Central memory CD4-positive, alpha-beta T cell (primary cell): ENCODE data around the gene ATP9B.
"Not testable (repeated sequence)": the region's sequence is repeated elsewhere in the genome, so short reads cannot be mapped to it uniquely, and the experiment has no call there.

Experiments used
- DNase-seq: peaks from one replicate; pipeline ENCODE4 v3.0.0; 2022

The ATP9B gene

DNA sequence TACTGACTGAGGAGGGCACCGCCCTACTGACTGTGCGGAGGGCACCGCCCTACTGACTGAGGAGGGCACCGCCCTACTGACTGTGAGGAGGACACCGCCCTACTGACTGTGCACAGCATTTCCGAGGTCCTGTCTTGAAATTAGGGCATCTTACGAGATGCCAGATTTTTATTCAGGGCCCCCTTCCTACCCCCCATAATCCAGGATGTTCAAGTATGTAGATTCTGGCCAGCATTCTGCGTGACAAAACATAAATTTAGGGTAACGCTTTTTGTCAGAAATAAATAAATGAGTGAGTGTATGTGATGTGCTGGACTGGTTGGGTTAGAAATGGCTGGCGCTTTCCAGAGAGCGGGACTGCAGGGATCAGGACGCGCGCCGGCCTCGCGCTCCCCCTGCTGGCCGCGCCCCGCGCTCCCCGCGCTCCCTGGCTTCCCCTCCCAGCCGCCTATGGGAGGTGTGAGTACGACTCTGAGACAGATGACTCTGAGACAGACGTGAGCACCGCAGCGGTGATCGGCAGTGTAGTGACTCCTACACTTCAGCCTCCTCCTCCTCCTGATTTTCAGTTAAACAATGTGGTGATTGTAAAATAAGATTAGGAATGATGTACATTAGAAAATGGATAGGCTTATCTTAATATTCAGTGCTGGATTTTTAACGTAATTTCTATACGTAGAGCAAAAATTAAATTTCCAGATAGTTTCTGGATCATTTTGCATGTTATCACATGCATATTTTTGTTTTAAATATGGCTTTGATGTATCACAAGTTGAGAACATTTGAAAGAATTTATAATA, 177.3 kb downstream of the ATP9B start:
- peak; percentile 73 for DNase-seq

DNA sequence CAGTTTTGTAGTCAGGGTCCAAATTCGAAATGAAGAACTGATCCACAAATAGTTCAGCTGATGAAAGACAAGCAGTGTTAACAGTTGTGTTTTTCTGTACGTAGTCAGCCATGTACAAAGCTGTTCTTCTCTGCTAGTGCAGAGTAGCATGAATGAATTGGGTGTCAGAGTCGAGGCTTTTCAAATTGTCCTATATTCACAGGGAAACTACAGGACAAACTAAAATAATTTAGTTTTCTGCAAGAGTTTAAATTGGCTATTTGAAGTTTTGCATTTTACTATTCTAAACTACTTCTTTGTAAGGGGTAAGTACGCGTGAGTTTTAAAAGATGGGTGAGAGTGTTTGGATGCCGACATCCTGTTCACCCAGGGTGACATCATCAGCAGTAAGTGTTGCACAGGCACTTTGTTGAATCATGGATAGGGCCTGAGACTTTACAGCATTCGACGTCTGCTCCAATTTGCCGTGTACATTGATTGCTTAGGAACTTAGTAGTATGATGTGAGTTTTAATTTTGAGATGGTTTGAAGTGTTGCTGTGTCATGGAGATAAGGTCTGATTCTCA, 179.4 kb downstream of the ATP9B start:
- no peak for DNase-seq

DNA sequence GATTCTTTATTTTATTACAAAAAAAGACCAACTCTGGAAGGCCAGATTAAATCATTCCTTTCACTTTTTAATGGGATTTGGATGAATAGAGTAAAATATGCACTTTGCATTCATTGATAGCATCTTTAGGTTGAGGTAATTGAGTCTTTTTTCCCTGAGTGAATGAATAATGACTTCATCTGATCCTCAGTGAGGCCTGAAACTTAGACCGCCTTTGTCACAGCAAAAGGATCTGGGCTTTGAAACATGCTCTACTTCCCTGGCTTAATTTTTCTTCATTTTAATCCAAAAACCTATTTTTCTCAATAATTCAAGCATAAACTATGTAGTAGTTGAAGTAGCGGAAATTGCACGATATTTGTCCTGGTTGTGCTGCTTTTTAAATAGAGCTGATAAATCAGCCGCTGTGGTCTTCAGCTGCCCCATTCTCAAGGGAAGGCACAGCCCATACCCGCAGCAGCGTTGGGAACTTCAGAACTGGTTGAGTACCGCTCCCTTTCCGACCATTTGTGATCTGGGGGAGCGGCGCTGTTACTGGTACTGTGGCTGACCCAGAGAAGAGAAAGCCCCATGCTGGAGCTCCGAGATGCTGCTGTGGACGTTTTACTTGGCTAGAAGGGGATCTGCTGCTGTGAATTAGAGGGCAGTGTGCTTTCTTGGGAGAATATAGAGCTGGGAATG, 181.2 kb downstream of the ATP9B start:
- DNase-seq = no peak

DNA sequence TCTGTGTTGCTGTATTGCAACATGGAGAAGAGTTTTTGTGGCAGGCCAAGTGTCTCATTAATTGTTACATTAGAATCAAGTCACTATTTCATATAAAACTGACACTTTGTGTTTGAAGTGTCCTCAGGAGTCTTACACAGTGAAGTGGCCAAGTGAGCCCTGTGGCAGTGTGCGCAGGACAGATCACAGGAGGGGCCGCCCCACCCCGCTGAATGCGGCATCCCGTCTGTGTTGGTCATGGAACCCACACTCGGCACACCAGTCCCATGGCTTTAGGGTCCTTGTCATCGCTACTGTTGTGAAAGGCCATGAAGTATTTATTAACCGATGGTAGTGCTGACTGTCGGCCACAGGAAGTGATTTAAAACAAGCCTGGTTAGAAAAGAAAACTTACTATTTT, 181.8 kb downstream of the ATP9B start:
- no peak for DNase-seq

DNA sequence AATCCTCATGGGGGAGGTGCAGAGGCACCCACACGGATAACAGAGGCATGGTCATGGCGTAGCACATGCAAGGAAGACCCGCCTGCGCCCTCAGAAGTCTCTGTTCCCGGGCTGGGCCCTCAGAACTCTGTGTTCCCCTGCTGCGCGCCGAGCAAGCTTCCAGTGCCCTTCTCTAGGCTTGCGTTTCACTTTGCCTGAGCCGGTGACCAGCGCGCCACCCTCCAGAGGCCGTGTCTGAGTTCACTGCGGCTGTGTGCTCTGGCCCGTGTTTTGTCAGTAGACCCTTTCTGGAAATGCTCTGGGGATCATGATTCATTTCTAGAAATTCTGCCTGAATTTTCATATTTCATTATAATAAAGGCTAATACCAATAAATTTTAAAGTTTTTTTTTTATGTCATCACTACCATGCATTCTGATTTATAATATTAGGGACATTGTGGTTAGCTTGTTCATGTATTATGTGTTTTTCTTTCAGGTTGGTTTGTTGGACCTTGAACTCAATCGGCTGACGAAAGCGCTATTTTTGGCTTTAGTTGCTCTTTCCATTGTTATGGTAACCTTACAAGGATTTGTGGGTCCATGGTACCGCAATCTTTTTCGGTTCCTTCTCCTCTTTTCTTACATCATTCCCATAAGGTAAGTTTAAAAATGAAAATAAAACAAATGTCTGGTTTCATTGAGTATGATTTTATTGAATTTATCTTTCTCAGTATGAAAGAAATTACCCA, 183.9 kb downstream of the ATP9B start:
- DNase-seq = no peak

DNA sequence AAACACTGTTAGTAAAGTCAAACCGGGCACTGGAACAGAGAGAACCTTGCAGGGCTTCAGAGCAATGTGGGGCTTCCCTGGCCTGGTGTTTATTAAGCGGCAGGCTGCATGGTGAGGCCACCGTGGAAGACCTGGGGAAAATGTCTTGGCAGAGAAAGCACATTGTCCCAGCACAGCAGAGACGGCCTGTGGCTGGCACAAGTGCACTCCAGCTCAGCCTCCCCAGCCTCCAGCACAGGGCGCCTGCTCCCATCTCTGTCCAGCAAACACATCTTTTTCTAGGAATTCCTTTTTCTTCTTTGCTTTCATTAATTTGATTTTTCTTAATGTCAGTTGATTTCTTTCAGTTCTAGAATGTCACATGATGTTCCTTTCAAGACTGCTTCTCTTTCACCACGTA, 188.3 kb downstream of the ATP9B start:
- DNase-seq = no peak

DNA sequence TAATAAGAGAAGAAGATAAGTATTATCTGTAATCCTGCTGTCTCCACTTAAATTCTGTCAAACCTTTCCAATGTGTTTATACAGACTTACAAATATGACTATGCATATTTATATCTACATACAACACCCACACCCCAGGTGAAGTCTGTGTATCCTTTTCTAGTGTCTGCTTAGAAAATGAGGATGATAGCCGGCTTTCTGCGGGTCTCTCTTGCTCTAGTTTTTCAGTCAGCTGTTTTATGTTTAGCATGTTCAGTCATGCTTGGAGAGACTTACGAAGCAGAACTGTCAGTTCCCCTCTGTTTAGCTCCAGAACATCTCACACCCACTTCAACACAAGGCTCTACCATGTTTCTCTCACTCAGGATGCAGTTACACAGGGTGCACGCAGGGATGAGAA, 189.3 kb downstream of the ATP9B start:
- no peak for DNase-seq

DNA sequence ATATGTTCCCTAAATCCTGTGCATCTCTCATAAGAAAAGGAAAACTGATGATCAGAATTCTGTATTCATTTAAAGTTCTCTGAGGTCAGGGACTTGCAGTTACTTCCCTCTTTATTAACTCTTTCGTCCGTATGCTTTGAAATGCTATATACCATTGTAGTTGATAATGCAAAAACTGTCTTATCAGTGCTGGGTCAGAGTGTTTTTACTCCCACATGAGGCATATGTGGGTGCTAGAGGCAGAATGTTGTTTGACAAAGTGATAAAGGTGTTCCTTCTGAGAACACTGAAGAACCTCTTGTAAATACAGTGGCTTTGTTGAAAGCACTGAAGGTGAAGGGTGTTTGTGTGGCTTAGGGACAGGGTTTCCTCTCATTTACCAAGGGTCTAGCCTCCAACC, 190.0 kb downstream of the ATP9B start:
- DNase-seq = no peak

DNA sequence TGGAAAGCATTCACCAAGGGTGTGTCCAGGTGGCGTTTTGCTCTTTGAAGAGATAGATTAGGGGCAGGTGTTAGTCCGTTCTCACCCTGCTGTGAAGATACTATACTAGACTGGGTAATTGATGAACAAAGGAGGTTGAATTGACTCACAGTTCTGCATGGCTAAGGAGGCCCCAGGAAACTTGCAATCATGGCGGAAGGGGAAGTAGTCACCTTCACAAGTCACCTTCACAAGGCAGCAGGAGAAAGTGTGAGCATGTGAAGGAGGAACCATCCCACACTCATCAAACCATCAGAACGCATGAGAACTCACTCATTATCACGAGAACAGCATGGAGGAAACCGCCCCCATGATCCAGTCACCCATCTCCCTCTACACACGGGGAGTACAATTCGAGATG, 190.8 kb downstream of the ATP9B start:
- no peak for DNase-seq

DNA sequence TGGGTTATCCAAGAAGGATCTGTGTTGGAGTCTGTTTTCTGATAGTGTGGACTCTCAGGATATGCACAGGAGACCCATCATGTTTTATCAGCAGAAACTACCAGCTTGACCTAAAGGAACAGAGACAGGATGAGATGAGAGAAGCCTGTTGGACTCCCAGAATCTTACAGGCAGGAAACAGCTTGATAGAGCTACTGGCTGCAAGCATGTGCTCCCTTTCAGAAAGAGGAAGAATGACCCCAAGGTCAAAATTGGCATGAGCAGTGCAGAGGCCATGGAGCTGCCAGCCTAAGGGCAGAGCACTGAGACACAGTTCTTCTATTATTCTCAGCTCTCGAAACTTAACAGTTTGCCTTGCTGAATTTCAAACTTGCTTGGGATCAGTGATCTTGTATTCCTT, 191.3 kb downstream of the ATP9B start:
- DNase-seq = no peak

DNA sequence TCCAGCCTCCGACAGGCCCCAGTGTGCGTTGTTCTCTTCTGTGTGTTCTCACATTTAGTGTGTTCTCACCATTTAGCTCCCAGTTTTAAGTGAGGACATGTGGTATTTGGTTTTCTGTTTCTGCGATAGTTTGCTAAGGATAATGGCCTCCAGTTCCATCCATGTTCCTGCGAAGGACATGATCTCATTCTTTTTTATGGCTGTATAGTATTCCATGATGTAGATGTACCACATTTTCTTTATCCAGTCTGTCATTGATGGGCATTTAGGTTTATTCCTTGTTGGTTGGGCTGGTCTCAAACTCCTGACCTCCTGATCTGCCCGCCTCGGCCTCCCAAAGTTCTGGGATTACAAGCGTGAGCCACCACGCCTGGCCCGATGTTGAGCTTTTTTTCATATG, 195.9 kb downstream of the ATP9B start:
- not testable (repeated sequence) for DNase-seq

DNA sequence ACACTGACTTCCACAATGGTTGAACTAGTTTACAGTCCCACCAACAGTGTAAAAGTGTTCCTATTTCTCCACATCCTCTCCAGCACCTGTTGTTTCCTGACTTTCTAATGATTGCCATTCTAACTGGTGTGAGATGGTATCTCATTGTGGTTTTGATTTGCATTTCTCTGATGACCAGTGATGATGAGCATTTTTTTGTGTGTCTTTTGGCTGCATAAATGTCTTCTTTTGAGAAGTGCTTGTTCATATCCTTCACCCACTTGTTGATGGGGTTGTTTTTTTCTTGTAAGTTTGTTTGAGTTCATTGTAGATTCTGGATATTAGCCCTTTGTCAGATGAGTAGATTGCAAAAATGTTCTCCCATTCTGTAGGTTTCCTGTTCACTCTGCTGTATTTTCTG, 202.6 kb downstream of the ATP9B start:
- not testable (repeated sequence) for DNase-seq

DNA sequence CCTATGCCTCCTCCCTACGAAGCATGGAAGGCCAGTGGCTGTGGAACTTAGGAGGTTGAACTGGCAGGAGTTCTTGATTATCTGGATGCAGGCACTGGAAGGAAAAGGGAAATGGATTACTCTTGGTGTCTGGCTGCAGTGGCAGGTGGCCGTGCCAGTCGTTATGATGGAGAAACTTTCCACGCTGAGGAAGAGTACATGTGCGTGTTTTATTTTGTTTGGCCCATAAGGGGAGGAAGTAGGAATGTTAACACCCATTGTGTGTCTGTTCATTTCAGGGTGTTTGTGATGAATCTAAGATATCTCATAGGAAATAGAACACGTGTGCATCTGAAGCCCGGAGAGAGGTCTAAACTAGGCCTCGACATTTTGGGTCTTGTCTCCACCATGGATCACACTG, 203.7 kb downstream of the ATP9B start:
- no peak for DNase-seq

DNA sequence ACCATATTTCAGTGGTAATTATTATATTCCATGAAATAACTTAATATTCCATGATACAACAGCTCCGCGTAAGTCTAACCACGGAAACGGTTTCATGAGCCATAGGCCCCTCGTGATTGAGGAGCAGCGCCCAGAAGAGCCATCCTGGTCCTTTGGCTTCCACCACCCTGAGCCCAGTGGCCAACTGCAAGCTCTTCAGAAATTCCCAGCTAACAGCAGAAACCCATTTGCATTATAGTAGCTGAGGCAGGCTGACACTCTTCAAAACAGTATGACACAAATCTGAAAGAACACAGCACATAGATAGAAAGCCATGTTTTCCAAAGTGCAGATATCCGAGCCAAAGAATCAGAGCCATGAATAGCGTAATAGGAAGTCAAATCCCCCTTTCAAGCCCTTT, 205.6 kb downstream of the ATP9B start:
- DNase-seq = no peak

DNA sequence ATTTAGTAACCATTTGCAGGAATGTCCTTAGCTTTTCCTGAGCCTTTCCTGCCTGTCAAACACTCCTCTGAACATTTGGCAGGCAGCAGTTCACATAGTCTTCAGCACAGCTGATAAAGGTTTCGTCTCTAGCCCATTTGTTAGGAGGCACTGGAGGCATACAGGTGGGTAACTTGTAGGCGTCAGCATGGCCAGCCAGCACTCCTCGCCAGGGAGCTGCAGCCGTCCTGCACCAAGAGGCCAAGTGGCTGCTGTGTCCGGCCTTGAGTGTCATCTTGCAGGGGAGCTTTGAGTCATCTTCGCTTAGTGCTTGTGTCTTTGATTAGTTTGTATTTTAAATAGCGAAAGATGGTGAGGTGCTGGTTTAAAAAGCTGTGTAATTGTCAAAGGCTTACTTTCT, 206.3 kb downstream of the ATP9B start:
- DNase-seq = no peak

DNA sequence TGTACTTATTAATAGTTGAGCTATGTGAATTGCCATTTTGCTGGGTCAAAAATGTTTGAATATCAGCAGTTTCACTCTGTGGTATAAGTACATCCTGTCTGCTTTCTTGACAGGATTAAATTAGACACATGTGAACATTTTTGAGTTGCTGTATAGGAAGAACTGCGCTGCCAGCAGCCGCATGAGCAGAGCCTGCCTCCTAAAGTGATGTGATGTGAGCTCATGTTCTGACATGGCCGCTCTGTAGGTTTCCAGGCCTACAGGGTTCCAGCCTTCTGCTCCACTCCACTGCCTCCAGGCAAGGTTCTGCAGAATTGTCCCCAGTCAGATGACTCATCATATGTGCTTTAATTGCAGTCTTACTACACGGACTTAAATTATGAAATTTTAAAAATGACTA, 206.8 kb downstream of the ATP9B start:
- no peak for DNase-seq

DNA sequence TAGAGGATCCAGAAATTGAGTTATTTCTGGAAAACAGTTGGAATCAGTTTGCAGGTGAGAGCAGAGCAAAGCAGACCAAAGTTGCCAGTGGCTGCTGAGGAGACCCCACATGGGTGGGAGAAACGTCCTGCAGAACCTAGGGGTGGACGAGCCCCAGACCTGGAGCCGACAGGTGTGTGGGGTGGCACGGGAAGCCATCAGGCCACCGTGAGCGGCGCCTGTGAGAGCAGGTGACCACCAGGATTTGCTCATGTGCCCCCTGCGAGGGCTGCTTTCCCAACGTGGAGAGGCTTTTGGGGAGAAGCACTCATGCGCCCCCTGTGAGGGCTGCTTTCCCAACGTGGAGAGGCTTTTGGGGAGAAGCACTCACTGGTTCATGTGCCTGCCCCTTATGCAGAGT, 209.7 kb downstream of the ATP9B start:
- no peak for DNase-seq

DNA sequence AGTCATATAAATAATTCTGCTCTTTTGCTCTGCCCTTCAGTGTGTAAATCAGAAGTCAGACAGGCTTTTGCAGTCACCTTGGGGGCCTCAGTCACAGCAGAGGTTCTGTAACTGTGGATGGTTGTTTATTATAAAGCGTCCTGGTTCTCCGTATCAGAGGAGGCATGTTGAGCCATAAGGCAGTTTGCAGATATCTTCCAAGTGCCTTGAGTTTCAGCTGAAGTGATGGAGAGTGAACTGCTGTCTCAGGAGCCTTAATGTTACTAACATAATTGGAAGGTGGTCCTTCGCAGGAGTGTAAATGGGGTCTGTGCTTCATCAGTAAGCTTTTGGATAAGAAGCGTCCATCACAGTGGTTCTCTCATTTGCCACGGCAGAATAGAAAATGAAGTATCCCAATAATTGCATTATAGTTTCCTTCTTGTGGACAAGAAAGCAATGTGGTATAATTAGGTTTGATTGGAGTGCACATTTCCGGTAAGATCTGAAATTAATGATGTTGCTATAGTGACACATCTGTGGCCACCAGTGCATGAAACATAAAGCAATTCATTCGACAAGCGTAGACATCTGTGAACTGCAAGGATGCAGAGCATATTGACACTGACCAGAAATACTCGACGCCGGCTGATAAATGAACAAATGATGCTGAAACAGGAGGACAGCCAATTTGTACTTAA, 214.1 kb downstream of the ATP9B start:
- DNase-seq = no peak

DNA sequence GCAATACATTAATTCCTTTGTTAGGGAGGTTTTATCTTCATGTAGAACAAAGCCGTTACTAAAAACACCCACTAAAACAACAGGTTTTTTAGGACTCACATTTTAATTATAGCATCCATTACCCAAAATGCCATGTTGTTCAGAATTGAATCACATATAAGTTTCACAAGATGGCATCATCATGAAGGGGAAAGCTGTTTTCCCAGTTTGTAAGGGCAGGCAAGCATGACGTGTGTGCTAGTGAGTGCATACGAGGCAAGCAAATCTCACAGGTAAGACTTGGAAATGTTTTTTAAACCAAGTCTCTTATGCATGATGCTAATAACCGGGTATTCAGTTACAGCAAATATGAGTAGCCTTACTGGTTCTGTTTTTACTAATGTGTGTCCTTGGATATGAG, 214.7 kb downstream of the ATP9B start:
- DNase-seq = no peak

DNA sequence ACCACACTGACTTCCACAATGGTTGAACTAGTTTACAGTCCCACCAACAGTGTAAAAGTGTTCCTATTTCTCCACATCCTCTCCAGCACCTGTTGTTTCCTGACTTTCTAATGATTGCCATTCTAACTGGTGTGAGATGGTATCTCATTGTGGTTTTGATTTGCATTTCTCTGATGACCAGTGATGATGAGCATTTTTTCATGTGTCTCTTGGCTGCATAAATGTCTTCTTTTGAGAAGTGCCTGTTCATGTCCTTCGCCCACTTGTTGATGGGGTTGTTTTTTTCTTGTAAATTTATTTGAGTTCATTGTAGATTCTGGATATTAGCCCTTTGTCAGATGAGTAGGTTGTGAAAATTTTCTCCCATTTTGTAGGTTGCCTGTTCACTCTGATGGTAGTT, 216.0 kb downstream of the ATP9B start:
- DNase-seq = not testable (repeated sequence)

DNA sequence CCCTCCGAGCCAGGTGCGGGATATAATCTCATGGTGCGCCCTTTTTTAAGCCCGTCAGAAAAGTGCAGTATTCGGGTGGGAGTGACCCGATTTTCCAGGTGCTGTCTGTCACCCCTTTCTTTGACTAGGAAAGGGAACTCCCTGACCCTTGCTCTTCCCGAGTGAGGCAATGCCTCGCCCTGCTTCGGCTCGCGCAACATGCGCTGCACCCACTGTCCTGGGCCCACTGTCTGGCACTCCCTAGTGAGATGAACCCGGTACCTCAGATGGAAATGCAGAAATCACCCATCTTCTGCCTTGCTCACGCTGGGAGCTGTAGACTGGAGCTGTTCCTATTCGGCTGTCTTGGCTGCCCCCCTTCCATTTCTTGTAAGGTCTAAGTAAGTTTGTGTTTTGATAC, 221.2 kb downstream of the ATP9B start:
- DNase-seq = not testable (repeated sequence)

DNA sequence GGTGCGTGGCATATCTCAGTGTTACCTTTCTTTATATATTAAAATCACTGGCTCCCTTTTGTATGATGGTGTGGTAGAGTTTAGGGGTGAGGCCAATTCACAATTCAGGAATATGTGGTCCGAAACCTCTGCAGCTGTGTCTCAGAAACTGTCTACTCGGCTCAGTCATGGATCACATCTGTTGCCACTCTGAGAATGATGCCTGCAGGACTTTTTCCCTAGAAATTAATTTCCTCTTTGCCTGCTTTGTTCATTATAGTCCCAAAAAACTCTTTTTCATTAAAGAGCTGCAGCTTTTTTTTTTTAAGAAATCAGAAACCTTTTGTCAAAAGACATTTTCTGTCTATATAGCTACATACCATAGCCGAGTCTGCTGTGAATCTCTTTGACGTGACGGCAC, 221.7 kb downstream of the ATP9B start:
- DNase-seq = no peak

DNA sequence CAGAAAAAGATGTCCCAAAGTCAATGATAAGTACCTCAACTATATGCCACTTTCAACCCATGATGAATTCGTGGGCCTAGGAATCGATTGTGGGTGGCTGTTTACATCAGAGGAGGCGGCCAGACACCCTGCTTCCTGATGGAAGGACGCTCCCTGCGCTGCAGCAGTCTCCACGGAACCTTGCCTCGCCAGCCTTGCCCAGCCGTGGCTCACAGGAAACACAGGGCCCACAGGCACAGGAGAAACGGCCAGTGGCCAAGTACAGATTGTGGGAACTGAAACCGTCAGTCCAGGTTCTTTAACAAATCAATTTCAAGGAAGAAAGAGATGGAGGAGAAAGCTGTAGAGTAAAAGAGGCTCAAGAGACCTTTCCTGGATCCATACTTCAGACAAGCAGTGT, 225.0 kb downstream of the ATP9B start:
- no peak for DNase-seq
